A673 (cell line): Measurements from ENCODE around the gene HLA-B. TPM values are rescaled to one million over a fixed set of nuclear protein-coding genes. Genes with fewer than 3 reads are reported as not detected.

Source experiments
- BruUV-seq: library from RNA; stranded (reverse); fragments of 400-500 nt; replicated peaks from 2 replicates; lab custom pipeline; 2021; lab: Mats Ljungman, UMichigan
- CTCF ChIA-PET: fragments of 300-600 bp; sonication (Branson Sonifier 250); formaldehyde crosslinking; loops from one replicate; lab custom pipeline; 2022; ENCODE audit warnings: antibody characterized with exemption; lab: Charles Lee
- POLR2A ChIA-PET: fragments of 300-600 bp; sonication (Branson Sonifier 250); formaldehyde crosslinking; loops from one replicate; lab custom pipeline; 2022; ENCODE audit warnings: antibody characterized with exemption; ENCODE audit not compliant: low non-redundant PET; lab: Charles Lee
- DNase-seq: peaks from one replicate; pipeline ENCODE4 v3.0.0-alpha.2; 2015; ENCODE audit warnings: low spot score
- H3K27ac ChIP-seq: fragments of 200-600 bp; sonication (generic); 2 replicates; pipeline ENCODE4 v1.5.1; 2016; ENCODE audit warnings: mixed run types, low read depth, mild to moderate bottlenecking, mixed read lengths, antibody characterized with exemption, low read length; ENCODE audit not compliant: poor library complexity, severe bottlenecking
- H3K27me3 ChIP-seq: fragments of 200-600 bp; sonication (generic); replicated peaks from 2 replicates; pipeline ENCODE4 v1.6.1; 2017; ENCODE audit warnings: mixed run types, low read depth, mild to moderate bottlenecking, mixed read lengths, antibody characterized with exemption, low read length; ENCODE audit not compliant: insufficient read depth, poor library complexity
- H3K36me3 ChIP-seq: fragments of 200-600 bp; sonication (generic); 2 replicates; pipeline ENCODE4 v1.6.1; 2016; ENCODE audit warnings: mixed run types, mild to moderate bottlenecking, mixed read lengths, antibody characterized with exemption, low read length; ENCODE audit not compliant: insufficient read depth, poor library complexity, severe bottlenecking
- H3K4me1 ChIP-seq: fragments of 200-600 bp; sonication (generic); 2 replicates; pipeline ENCODE4 v1.6.1; 2017; ENCODE audit warnings: mixed run types, mild to moderate bottlenecking, mixed read lengths, antibody characterized with exemption, low read length; ENCODE audit not compliant: insufficient read depth, poor library complexity, severe bottlenecking
- H3K4me3 ChIP-seq: fragments of 200-600 bp; sonication (generic); 2 replicates; pipeline ENCODE4 v1.5.1; 2016; ENCODE audit warnings: low read depth, mixed run types, mild to moderate bottlenecking, mixed read lengths, low read length; ENCODE audit not compliant: poor library complexity, severe bottlenecking
- H3K9me3 ChIP-seq: fragments of 200-600 bp; sonication (generic); 2 replicates; pipeline ENCODE4 v1.6.1; 2016; ENCODE audit warnings: mixed run types, low read depth, mild to moderate bottlenecking, mixed read lengths, antibody characterized with exemption, low read length; ENCODE audit not compliant: poor library complexity, severe bottlenecking
- EZH2 ChIP-seq: fragments of 200-600 bp; sonication (generic); IDR thresholded peaks from 2 replicates; pipeline ENCODE4 v1.6.1; 2017; ENCODE audit warnings: borderline replicate concordance, low read depth, mild to moderate bottlenecking, mixed read lengths, antibody characterized with exemption, low read length; ENCODE audit not compliant: poor library complexity, severe bottlenecking
- intact Hi-C: fragments of 100-400 bp; cut with micrococcal nuclease; formaldehyde crosslinking; loops from one replicate; pipeline ENCODE4 v1.10.0; 2022; ENCODE audit not compliant: unreplicated experiment
- total RNA-seq: library from RNA; stranded (reverse); gene quantifications from 2 replicates; pipeline ENCODE4 v1.2.3, GENCODE V29; 2021
- TF ChIP-seq, protein P1 (sequence below): fragments of 300-800, 200-600 bp; sonication (generic); conservative IDR thresholded peaks from 2 replicates; pipeline ENCODE4 v1.5.1; 2017; ENCODE audit warnings: low read depth, mild to moderate bottlenecking, antibody characterized with exemption, low read length, moderate library complexity, mixed read lengths

Gene HLA-B
- total RNA-seq, 1 experiment from 2014 or later: 27.3 TPM

DNA sequence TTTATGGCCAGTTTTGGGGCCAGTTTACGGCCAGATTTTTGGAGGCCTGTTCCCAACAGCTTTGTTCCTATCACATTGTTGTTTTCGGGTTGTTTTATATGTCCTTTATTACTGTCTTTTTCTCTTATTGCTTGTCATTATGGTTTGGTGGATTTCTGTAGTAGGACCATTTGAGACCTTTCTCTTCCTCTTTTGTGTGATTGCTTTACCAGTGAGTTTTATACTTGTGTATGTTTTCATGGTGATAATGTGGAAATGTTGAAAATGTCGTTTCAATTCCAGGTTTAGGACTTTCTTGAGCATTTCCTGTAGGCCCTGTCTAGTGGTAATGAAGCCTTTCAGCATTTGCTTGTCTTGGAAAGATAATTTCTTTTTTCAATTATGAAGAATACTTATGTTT is 17.8 kb downstream of the HLA-B start:
- BruUV-seq: no TSS peak
- intact Hi-C loops: no loop called here
- TF ChIP-seq, protein P1, sequence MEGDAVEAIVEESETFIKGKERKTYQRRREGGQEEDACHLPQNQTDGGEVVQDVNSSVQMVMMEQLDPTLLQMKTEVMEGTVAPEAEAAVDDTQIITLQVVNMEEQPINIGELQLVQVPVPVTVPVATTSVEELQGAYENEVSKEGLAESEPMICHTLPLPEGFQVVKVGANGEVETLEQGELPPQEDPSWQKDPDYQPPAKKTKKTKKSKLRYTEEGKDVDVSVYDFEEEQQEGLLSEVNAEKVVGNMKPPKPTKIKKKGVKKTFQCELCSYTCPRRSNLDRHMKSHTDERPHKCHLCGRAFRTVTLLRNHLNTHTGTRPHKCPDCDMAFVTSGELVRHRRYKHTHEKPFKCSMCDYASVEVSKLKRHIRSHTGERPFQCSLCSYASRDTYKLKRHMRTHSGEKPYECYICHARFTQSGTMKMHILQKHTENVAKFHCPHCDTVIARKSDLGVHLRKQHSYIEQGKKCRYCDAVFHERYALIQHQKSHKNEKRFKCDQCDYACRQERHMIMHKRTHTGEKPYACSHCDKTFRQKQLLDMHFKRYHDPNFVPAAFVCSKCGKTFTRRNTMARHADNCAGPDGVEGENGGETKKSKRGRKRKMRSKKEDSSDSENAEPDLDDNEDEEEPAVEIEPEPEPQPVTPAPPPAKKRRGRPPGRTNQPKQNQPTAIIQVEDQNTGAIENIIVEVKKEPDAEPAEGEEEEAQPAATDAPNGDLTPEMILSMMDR: no peak
- TF ChIP-seq EZH2: no peak
- H3K36me3 ChIP-seq: no peaks in the 10 kb centered on the region
- H3K9me3 ChIP-seq: peaks cover 37% of the 10 kb centered on the region
- DNase-seq: no peak
- no peak overlapping the region for H3K4me3 ChIP-seq
- no peak overlapping the region for H3K27ac ChIP-seq
- CTCF ChIA-PET: no interaction called here
- POLR2A ChIA-PET: no interaction called here
- H3K27me3 ChIP-seq: peaks cover 10% of the 10 kb centered on the region
- no peaks in the 10 kb centered on the region for H3K4me1 ChIP-seq

DNA sequence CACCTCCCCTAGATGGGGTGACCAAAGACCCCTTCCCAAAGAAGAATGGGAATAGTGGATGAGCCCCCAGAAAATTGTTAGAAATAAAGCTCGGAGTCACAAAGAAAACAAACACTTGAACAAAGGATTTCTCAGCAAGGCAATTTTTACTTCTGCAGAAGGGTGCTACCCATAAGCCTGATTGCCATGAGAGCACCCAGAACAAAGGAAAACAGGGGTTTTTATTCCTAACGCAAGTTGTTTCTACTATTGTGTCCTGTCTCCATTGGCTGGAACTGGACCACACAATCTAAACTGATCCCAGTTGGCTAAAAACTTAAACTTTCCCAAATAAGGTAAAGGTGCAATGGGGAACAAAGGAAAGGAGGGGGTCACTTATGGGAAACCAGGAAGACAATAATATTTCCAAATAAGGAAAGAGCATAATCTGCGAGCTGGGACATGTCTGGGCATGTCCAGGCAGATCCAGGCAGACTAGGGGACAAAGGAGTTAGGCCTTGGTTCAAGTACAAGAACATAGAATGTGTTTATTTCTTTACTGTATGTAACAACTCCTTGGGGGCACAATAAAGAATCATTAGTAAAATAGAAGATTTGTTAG is 20.0 kb downstream of the HLA-B start:
- no TSS peak for BruUV-seq
- no peak overlapping the region for H3K4me3 ChIP-seq
- POLR2A ChIA-PET: no interaction called here
- TF ChIP-seq, protein P1: no peak
- TF ChIP-seq EZH2: no peak
- peaks cover 23% of the 10 kb centered on the region for H3K27me3 ChIP-seq
- no peak for DNase-seq
- H3K4me1 ChIP-seq: no peaks in the 10 kb centered on the region
- no peaks in the 10 kb centered on the region for H3K36me3 ChIP-seq
- intact Hi-C loops: no loop called here
- peaks cover 37% of the 10 kb centered on the region for H3K9me3 ChIP-seq
- CTCF ChIA-PET: no interaction called here
- H3K27ac ChIP-seq: no peak overlapping the region

DNA sequence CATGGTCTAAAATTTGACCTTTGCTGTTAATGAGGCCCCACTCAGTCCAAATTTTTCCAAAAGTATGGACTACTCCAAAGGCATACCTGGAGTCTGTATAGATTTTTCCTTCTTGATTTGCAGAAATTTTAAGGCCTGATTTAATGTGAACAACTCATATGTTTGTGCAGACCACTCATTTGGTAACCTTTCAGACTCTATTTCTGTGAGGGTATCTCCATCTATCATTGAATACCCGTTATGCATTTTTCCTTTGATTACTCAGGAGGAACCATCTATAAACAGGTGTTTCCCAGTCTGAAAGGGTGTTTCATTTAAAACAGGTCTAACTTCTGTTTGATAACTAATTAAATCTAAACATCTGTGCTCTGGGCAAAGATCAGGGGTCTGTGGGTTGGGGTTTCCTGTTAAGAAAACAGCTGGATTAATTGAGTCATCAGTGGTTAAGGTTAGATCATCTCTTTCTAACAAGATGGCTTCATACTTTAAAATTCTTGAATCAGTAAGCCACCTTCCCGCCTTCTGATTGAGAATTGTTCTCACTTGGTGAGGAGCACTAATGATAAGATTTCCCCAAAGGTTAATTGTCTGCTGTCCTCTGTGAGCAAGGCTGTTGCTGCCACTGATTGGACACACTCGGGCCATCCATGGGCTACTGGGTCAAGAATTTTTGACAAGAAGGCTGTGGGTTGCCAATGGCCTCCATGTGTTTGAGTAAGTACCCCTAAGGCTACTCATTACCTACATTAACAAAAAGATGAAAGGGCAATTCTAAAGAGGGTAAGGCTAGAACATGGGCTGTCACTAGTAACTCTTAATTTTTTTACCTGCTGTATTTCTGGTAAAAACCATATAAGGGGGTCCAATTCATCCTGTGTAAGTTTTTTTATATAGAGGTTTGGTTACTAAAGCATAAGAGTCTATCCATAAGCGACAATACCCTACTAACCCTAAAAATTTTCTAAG is 24.1 kb downstream of the HLA-B start:
- Histone ChIP-seq H3K4me3 (no peak overlapping the region), H3K27ac (no peak overlapping the region), H3K36me3 (no peaks in the 10 kb centered on the region), H3K4me1 (no peaks in the 10 kb centered on the region), H3K9me3 (peaks cover 35% of the 10 kb centered on the region), H3K27me3 (peaks cover 23% of the 10 kb centered on the region)
- no TSS peak for BruUV-seq
- CTCF ChIA-PET: no interaction called here
- TF ChIP-seq EZH2: no peak
- TF ChIP-seq, protein P1: no peak
- POLR2A ChIA-PET: no interaction called here
- intact Hi-C loops: no loop called here
- no peak for DNase-seq
